ENCODE results near the gene ICE2. TPM values are rescaled to one million over a fixed set of nuclear protein-coding genes. Genes with fewer than 3 reads are reported as not detected.

ICE2 gene
- total RNA-seq, 1 experiment from 2014 or later, result 42.3 TPM

GRCh38 chr15:60523056-60523455, 44.1 kb upstream of the ICE2 start:
- no peaks in the 10 kb centered on the region for H3K9me3 Mint-ChIP-seq (ENCODE audit: unreplicated experiment)
- H3K4me1 ChIP-seq, result no peaks in the 10 kb centered on the region
- H3K4me3 ChIP-seq (ENCODE audit: low read depth, low read length), result no peak overlapping the region
- DNase-seq, result no peak
- no peaks in the 10 kb centered on the region for H3K9me3 ChIP-seq
- H3K4me3 Mint-ChIP-seq (ENCODE audit: unreplicated experiment), result no peak overlapping the region
- intact Hi-C loops (cut with micrococcal nuclease; ENCODE audit: unreplicated experiment), result loop anchor here (5.0 to 10.0 kb wide), 2 partner anchors 196 to 532 kb away; no protein-coding TSS in a partner anchor
- no TSS peak for BruUV-seq (replicated peaks)
- ChIA-PET POLR2A (no interaction called here), CTCF (no interaction called here)
- peaks cover 11% of the 10 kb centered on the region for H3K4me1 Mint-ChIP-seq (ENCODE audit: low read depth, unreplicated experiment)
- peaks cover 8% of the 10 kb centered on the region for H3K36me3 Mint-ChIP-seq (ENCODE audit: insufficient read depth, unreplicated experiment)
- no peaks in the 10 kb centered on the region for H3K27me3 Mint-ChIP-seq (ENCODE audit: insufficient read depth, unreplicated experiment)
- no peaks in the 10 kb centered on the region for H3K27me3 ChIP-seq (replicated peaks; ENCODE audit: control insufficient read depth, insufficient read depth, low read length)
- no peak overlapping the region for H3K27ac Mint-ChIP-seq (ENCODE audit: unreplicated experiment)
- no peak for TF ChIP-seq CTCF (IDR thresholded peaks at IDR 0.05; ENCODE audit: insufficient read depth in 1 of 2, low read depth in 1 of 2, low read length in 1 of 2, severe bottlenecking in 1 of 2, unreplicated experiment in 1 of 2)
- no peaks in the 10 kb centered on the region for H3K36me3 ChIP-seq (ENCODE audit: control insufficient read depth, insufficient read depth, low read length)

- ChIA-PET POLR2A (no interaction called here), CTCF (interaction anchor here (0.5 to 1.7 kb wide), 12 partner anchors 9 to 186 kb away, joined by 3 to 14 read pairs (median 4); no protein-coding TSS in a partner anchor)
- no peaks in the 10 kb centered on the region for H3K27me3 Mint-ChIP-seq (ENCODE audit: insufficient read depth, unreplicated experiment)
- H3K9me3 Mint-ChIP-seq (ENCODE audit: unreplicated experiment), result no peaks in the 10 kb centered on the region
- Histone ChIP-seq H3K4me1 (no peaks in the 10 kb centered on the region), H3K36me3 (ENCODE audit: control insufficient read depth, insufficient read depth, low read length) (no peaks in the 10 kb centered on the region), H3K27me3 (replicated peaks; ENCODE audit: control insufficient read depth, insufficient read depth, low read length) (no peaks in the 10 kb centered on the region), H3K4me3 (ENCODE audit: low read depth, low read length) (no peak overlapping the region), H3K9me3 (no peaks in the 10 kb centered on the region)
- no TSS peak for BruUV-seq (replicated peaks)
- H3K36me3 Mint-ChIP-seq (ENCODE audit: insufficient read depth, unreplicated experiment), result peaks cover 8% of the 10 kb centered on the region
- peak; percentile 60 to 78 for DNase-seq
- TF ChIP-seq CTCF (IDR thresholded peaks at IDR 0.05; ENCODE audit: insufficient read depth in 1 of 2, low read depth in 1 of 2, low read length in 1 of 2, severe bottlenecking in 1 of 2, unreplicated experiment in 1 of 2), result peak; percentile 83 to 86
- H3K4me3 Mint-ChIP-seq (ENCODE audit: unreplicated experiment), result no peak overlapping the region
- H3K27ac Mint-ChIP-seq (ENCODE audit: unreplicated experiment), result no peak overlapping the region
- intact Hi-C loops (cut with micrococcal nuclease; ENCODE audit: unreplicated experiment), result loop anchor here (2.0 to 10.0 kb wide), 3 partner anchors 162 to 534 kb away; no protein-coding TSS in a partner anchor
- H3K4me1 Mint-ChIP-seq (ENCODE audit: low read depth, unreplicated experiment), result peaks cover 11% of the 10 kb centered on the region
Measured at GRCh38 chr15:60520825-60521368, 42.0 kb upstream of the ICE2 start.

- no peak for DNase-seq
- Mint-ChIP-seq H3K4me1 (ENCODE audit: low read depth, unreplicated experiment) (peaks cover 11% of the 10 kb centered on the region), H3K27me3 (ENCODE audit: insufficient read depth, unreplicated experiment) (no peaks in the 10 kb centered on the region), H3K4me3 (ENCODE audit: unreplicated experiment) (no peak overlapping the region), H3K9me3 (ENCODE audit: unreplicated experiment) (no peaks in the 10 kb centered on the region), H3K27ac (ENCODE audit: unreplicated experiment) (no peak overlapping the region), H3K36me3 (ENCODE audit: insufficient read depth, unreplicated experiment) (peaks cover 8% of the 10 kb centered on the region)
- no peaks in the 10 kb centered on the region for H3K27me3 ChIP-seq (replicated peaks; ENCODE audit: control insufficient read depth, insufficient read depth, low read length)
- no peaks in the 10 kb centered on the region for H3K9me3 ChIP-seq
- intact Hi-C loops (cut with micrococcal nuclease; ENCODE audit: unreplicated experiment), result loop anchor here (2.0 to 10.0 kb wide), 3 partner anchors 161 to 535 kb away; no protein-coding TSS in a partner anchor
- H3K36me3 ChIP-seq (ENCODE audit: control insufficient read depth, insufficient read depth, low read length), result no peaks in the 10 kb centered on the region
- H3K4me3 ChIP-seq (ENCODE audit: low read depth, low read length), result no peak overlapping the region
- ChIA-PET CTCF (interaction anchor here (0.6 to 1.7 kb wide), 11 partner anchors 9 to 187 kb away, joined by 3 to 14 read pairs (median 4); no protein-coding TSS in a partner anchor), POLR2A (no interaction called here)
- H3K4me1 ChIP-seq, result no peaks in the 10 kb centered on the region
- no peak for TF ChIP-seq CTCF (IDR thresholded peaks at IDR 0.05; ENCODE audit: insufficient read depth in 1 of 2, low read depth in 1 of 2, low read length in 1 of 2, severe bottlenecking in 1 of 2, unreplicated experiment in 1 of 2)
- BruUV-seq (replicated peaks), result no TSS peak
Measured at GRCh38 chr15:60520013-60520824, 41.3 kb upstream of the ICE2 start.
